ENCODE measurements around the gene HELZ.

The HELZ gene

GRCh38 chr17:67246653-67247415, 1.8 kb upstream of the HELZ start:
- DNase-seq: no peak
- Histone ChIP-seq H3K9me3 (no peaks in the 10 kb centered on the region), H3K27ac (no peak overlapping the region), H3K4me3 (peak overlapping the region in 1 of 2 donors; percentile 78), H3K4me1 (peaks cover 0 to 31% (median 17%) of the 10 kb centered on the region in 4 donors), H3K27me3 (no peaks in the 10 kb centered on the region), H3K36me3 (no peaks in the 10 kb centered on the region)
- no peak for TF ChIP-seq CTCF (IDR thresholded peaks at IDR 0.05)
- intact Hi-C loops (cut with DNase I; ENCODE audit: low total_unique reads): no loop called here

GRCh38 chr17:67246403-67246652, 1.3 kb upstream of the HELZ start:
- TF ChIP-seq CTCF (IDR thresholded peaks at IDR 0.05): no peak
- H3K27me3 ChIP-seq: no peaks in the 10 kb centered on the region
- peaks cover 0 to 36% (median 17%) of the 10 kb centered on the region in 4 donors for H3K4me1 ChIP-seq
- DNase-seq: no peak
- no peak overlapping the region for H3K27ac ChIP-seq
- peak overlapping the region; percentile 78 to 92 for H3K4me3 ChIP-seq
- H3K36me3 ChIP-seq: no peaks in the 10 kb centered on the region
- intact Hi-C loops (cut with DNase I; ENCODE audit: low total_unique reads): no loop called here
- no peaks in the 10 kb centered on the region for H3K9me3 ChIP-seq

GRCh38 chr17:67245694-67246402, 852 bp upstream of the HELZ start:
- intact Hi-C loops (cut with DNase I; ENCODE audit: low total_unique reads): no loop called here
- no peak for TF ChIP-seq CTCF (IDR thresholded peaks at IDR 0.05)
- peaks cover 0 to 39% (median 17%) of the 10 kb centered on the region in 4 donors for H3K4me1 ChIP-seq

GRCh38 chr17:67244431-67245072, 444 bp downstream of the HELZ start:
- intact Hi-C loops (cut with DNase I; ENCODE audit: low total_unique reads): no loop called here
- TF ChIP-seq CTCF (IDR thresholded peaks at IDR 0.05): no peak
- H3K27ac ChIP-seq: peak overlapping the region; percentile 75 to 80
- H3K36me3 ChIP-seq: peaks cover 0 to under 1% (median 0%) of the 10 kb centered on the region in 3 donors
- no peaks in the 10 kb centered on the region for H3K27me3 ChIP-seq
- H3K4me1 ChIP-seq: peaks cover 0 to 45% (median 17%) of the 10 kb centered on the region in 4 donors
- H3K9me3 ChIP-seq: no peaks in the 10 kb centered on the region
- peak overlapping the region; percentile 78 to 92 for H3K4me3 ChIP-seq
- peak in 1 of 2 donors; percentile 69 for DNase-seq

More at GRCh38 chr17:67245694-67246402, 852 bp upstream of the HELZ start:
- Histone ChIP-seq H3K4me3 (peak overlapping the region; percentile 78 to 92), H3K27ac (peak overlapping the region; percentile 75 to 80), H3K36me3 (no peaks in the 10 kb centered on the region), H3K27me3 (no peaks in the 10 kb centered on the region), H3K9me3 (no peaks in the 10 kb centered on the region)
- DNase-seq: no peak

GRCh38 chr17:67243284-67243683, 1.7 kb downstream of the HELZ start:
- Histone ChIP-seq H3K27me3 (no peaks in the 10 kb centered on the region), H3K4me1 (peaks cover 0 to 45% (median 17%) of the 10 kb centered on the region in 4 donors), H3K36me3 (peaks cover 10 to 14% (median 10%) of the 10 kb centered on the region in 3 donors), H3K9me3 (no peaks in the 10 kb centered on the region), H3K27ac (no peak overlapping the region), H3K4me3 (no peak overlapping the region)
- DNase-seq: no peak
- intact Hi-C loops (cut with DNase I; ENCODE audit: low total_unique reads): no loop called here
- no peak for TF ChIP-seq CTCF (IDR thresholded peaks at IDR 0.05)
